WTC11 (cell line): ENCODE measurements around the gene TMEM108. TPM values are rescaled to one million over a fixed set of nuclear protein-coding genes. Genes with fewer than 3 reads are reported as not detected.

Experiments used
- ATAC-seq: fragments of 200-7000 bp; cut with Tn5 transposase; 2 replicates; pipeline ENCODE4 v1.10.0; 2021; ENCODE audit warnings: mild to moderate bottlenecking, moderate library complexity
- CTCF ChIA-PET: fragments of 300-600 bp; sonication (Branson Sonifier 250); formaldehyde crosslinking; loops from one replicate; lab custom pipeline; 2021; ENCODE audit warnings: antibody characterized with exemption; lab: Charles Lee
- POLR2A ChIA-PET: fragments of 350-600 bp; sonication (Branson Sonifier 250); formaldehyde crosslinking; loops from one replicate; lab custom pipeline; 2021; ENCODE audit warnings: antibody characterized with exemption; lab: Charles Lee
- DNase-seq: peaks from one replicate; pipeline ENCODE4 v3.0.0; 2021; ENCODE audit warnings: low spot score
- H3K27ac Mint-ChIP-seq: 2 replicates; pipeline ENCODE4 v1.8.0; 2021; ENCODE audit warnings: mixed read lengths
- H3K27me3 Mint-ChIP-seq: 2 replicates; pipeline ENCODE4 v1.8.0; 2021; ENCODE audit warnings: low read depth, mild to moderate bottlenecking, moderate library complexity, mixed read lengths
- H3K36me3 Mint-ChIP-seq: 2 replicates; pipeline ENCODE4 v1.8.0; 2021; ENCODE audit warnings: mixed read lengths
- H3K4me1 Mint-ChIP-seq: 2 replicates; pipeline ENCODE4 v1.8.0; 2022; ENCODE audit warnings: mixed read lengths
- H3K4me3 Mint-ChIP-seq: 2 replicates; pipeline ENCODE4 v1.8.0; 2021; ENCODE audit warnings: mild to moderate bottlenecking, moderate library complexity, mixed read lengths
- H3K9me3 Mint-ChIP-seq: 2 replicates; pipeline ENCODE4 v1.8.0; 2021; ENCODE audit warnings: mixed read lengths
- AFF4 ChIP-seq: sonication (generic); formaldehyde crosslinking; IDR thresholded peaks from 2 replicates; pipeline ENCODE4 v1.8.1; 2023; ENCODE audit warnings: mild to moderate bottlenecking, missing genetic modification reagents, borderline replicate concordance
- ARID4B ChIP-seq: sonication (generic); formaldehyde crosslinking; IDR thresholded peaks from 2 replicates; pipeline ENCODE4 v1.8.0; 2023; ENCODE audit warnings: missing genetic modification reagents, mild to moderate bottlenecking, borderline replicate concordance
- ATF6 ChIP-seq: sonication (generic); formaldehyde crosslinking; IDR thresholded peaks from 2 replicates; pipeline ENCODE4 v1.8.1; 2023; ENCODE audit warnings: mild to moderate bottlenecking, missing genetic modification reagents
- CDX4 ChIP-seq: fragments of 250-450 bp; sonication (Bioruptor Pico); IDR thresholded peaks from 2 replicates; pipeline ENCODE4 v1.9.0; 2021; ENCODE audit warnings: moderate library complexity, mild to moderate bottlenecking, inconsistent platforms, borderline replicate concordance
- CTCF ChIP-seq: fragments of 200-600 bp; IDR thresholded peaks from 2 replicates; pipeline ENCODE4 v1.8.0; 2022; ENCODE audit warnings: antibody characterized with exemption
- ELF4 ChIP-seq: sonication (generic); formaldehyde crosslinking; IDR thresholded peaks from 2 replicates; pipeline ENCODE4 v1.8.1; 2022; ENCODE audit warnings: low read depth, mild to moderate bottlenecking, moderate library complexity, missing genetic modification reagents
- ETV6 ChIP-seq: sonication (generic); formaldehyde crosslinking; IDR thresholded peaks from 2 replicates; pipeline ENCODE4 v1.8.1; 2022; ENCODE audit warnings: mild to moderate bottlenecking, missing genetic modification reagents
- FOXK1 ChIP-seq: sonication (generic); formaldehyde crosslinking; IDR thresholded peaks from 2 replicates; pipeline ENCODE4 v1.8.0; 2022; ENCODE audit warnings: mild to moderate bottlenecking, moderate library complexity, missing genetic modification reagents
- GRHL2 ChIP-seq: fragments of 250-450 bp; sonication (Bioruptor Pico); IDR thresholded peaks from 2 replicates; pipeline ENCODE4 v1.8.0; 2022; ENCODE audit warnings: mild to moderate bottlenecking, moderate library complexity; ENCODE audit not compliant: insufficient replicate concordance, severe bottlenecking
- HMGA2 ChIP-seq: fragments of 250-450 bp; sonication (Bioruptor Pico); IDR thresholded peaks from 2 replicates; pipeline ENCODE4 v1.4.0; 2021; ENCODE audit warnings: mild to moderate bottlenecking, moderate library complexity
- KAT7 ChIP-seq: sonication (generic); formaldehyde crosslinking; IDR thresholded peaks from 2 replicates; pipeline ENCODE4 v1.8.1; 2023; ENCODE audit warnings: missing genetic modification reagents, mild to moderate bottlenecking, borderline replicate concordance
- OVOL2 ChIP-seq: fragments of 250-450 bp; sonication (Bioruptor Pico); IDR thresholded peaks from 2 replicates; pipeline ENCODE4 v1.9.0; 2021; ENCODE audit warnings: mild to moderate bottlenecking, borderline replicate concordance
- RELA ChIP-seq: sonication (generic); formaldehyde crosslinking; IDR thresholded peaks from 2 replicates; pipeline ENCODE4 v1.8.1; 2022; ENCODE audit warnings: missing genetic modification reagents, mild to moderate bottlenecking, borderline replicate concordance
- RORB ChIP-seq: fragments of 250-450 bp; sonication (Bioruptor Pico); IDR thresholded peaks from 2 replicates; pipeline ENCODE4 v1.9.0; 2021; ENCODE audit warnings: mild to moderate bottlenecking
- SOX15 ChIP-seq: fragments of 250-450 bp; sonication (Bioruptor Pico); IDR thresholded peaks from 2 replicates; pipeline ENCODE4 v1.9.0; 2021; ENCODE audit warnings: mild to moderate bottlenecking
- ZNF232 ChIP-seq: sonication (generic); formaldehyde crosslinking; IDR thresholded peaks from 2 replicates; pipeline ENCODE4 v1.8.0; 2022; ENCODE audit warnings: mild to moderate bottlenecking, missing genetic modification reagents
- ZNF425 ChIP-seq: fragments of 250-450 bp; sonication (Bioruptor Pico); conservative IDR thresholded peaks from 2 replicates; pipeline ENCODE4 v1.9.0; 2021; ENCODE audit warnings: mild to moderate bottlenecking
- ZNF512 ChIP-seq: sonication (generic); formaldehyde crosslinking; IDR thresholded peaks from 2 replicates; pipeline ENCODE4 v1.8.1; 2022; ENCODE audit warnings: missing genetic modification reagents, borderline replicate concordance
- total RNA-seq: library from RNA; stranded (reverse); gene quantifications from 3 replicates; pipeline ENCODE4 v1.2.3, GENCODE V29; 2021

Gene TMEM108
- total RNA-seq, 1 experiment from 2014 or later, result 14.7 TPM

GRCh38 chr3:133296981-133297380, 258.8 kb downstream of the TMEM108 start (continued):
- TF ChIP-seq ZNF425 (CRISPR knock-in tag) (no peak), ELF4 (CRISPR knock-in tag) (no peak), KAT7 (CRISPR knock-in tag) (no peak), OVOL2 (CRISPR knock-in tag) (no peak), SOX15 (CRISPR knock-in tag) (no peak), ATF6 (CRISPR knock-in tag) (no peak), ETV6 (CRISPR knock-in tag) (no peak), CDX4 (no peak), ZNF512 (CRISPR knock-in tag) (no peak), HMGA2 (CRISPR knock-in tag) (no peak), RORB (CRISPR knock-in tag) (no peak), ARID4B (no peak), CTCF (no peak), FOXK1 (CRISPR knock-in tag) (no peak)

- H3K36me3 Mint-ChIP-seq, result peaks cover 4% of the 10 kb centered on the region
- no peak overlapping the region for H3K27ac Mint-ChIP-seq
- DNase-seq, result no peak
- peaks cover 5% of the 10 kb centered on the region; the same call in 1 of the 2 replicates for H3K9me3 Mint-ChIP-seq
- ATAC-seq, result no peak
- ChIA-PET CTCF (no interaction called here), POLR2A (no interaction called here)
- H3K4me1 Mint-ChIP-seq, result peaks cover 19% of the 10 kb centered on the region
- no peak for TF ChIP-seq ZNF232 (CRISPR knock-in tag)
- no peak for TF ChIP-seq AFF4 (CRISPR knock-in tag)
- TF ChIP-seq RELA, result no peak
- TF ChIP-seq SOX15 (CRISPR knock-in tag), result no peak
- TF ChIP-seq GRHL2 (CRISPR knock-in tag), result no peak
- TF ChIP-seq, all 79 proteins: peak for 0
- no peaks in the 10 kb centered on the region for H3K27me3 Mint-ChIP-seq
- H3K4me3 Mint-ChIP-seq, result no peak overlapping the region
These were observed 261.9 kb downstream of the TMEM108 start for GRCh38 chr3:133300102-133300501.
